HG03095 (cell line): ENCODE measurements around the gene CNTNAP2.

Experiments used
- ATAC-seq: cut with Tn5 transposase; IDR thresholded peaks from one replicate; pipeline ENCODE4 v1.9.1; 2021; ENCODE audit warnings: moderate library complexity; ENCODE audit not compliant: unreplicated experiment

CNTNAP2 gene

GRCh38 chr7:147519062-147519461, 1402.5 kb downstream of the CNTNAP2 start:
- ATAC-seq = no peak

GRCh38 chr7:147523056-147523455, 1406.5 kb downstream of the CNTNAP2 start:
- no peak for ATAC-seq

GRCh38 chr7:147524726-147525250, 1408.2 kb downstream of the CNTNAP2 start:
- ATAC-seq = no peak

- no peak for ATAC-seq
Observed at GRCh38 chr7:147525325-147525724, 1408.7 kb downstream of the CNTNAP2 start.

GRCh38 chr7:147535701-147536111, 1419.1 kb downstream of the CNTNAP2 start:
- ATAC-seq = no peak

- no peak for ATAC-seq
Observed at GRCh38 chr7:147539685-147540084, 1423.1 kb downstream of the CNTNAP2 start.

GRCh38 chr7:147540743-147541142, 1424.1 kb downstream of the CNTNAP2 start:
- ATAC-seq = no peak

- ATAC-seq = no peak
Observed at GRCh38 chr7:147541261-147541660, 1424.7 kb downstream of the CNTNAP2 start.

GRCh38 chr7:147547252-147547897, 1430.8 kb downstream of the CNTNAP2 start:
- no peak for ATAC-seq

GRCh38 chr7:147556317-147556716, 1439.7 kb downstream of the CNTNAP2 start:
- no peak for ATAC-seq

GRCh38 chr7:147563669-147564068, 1447.1 kb downstream of the CNTNAP2 start:
- no peak for ATAC-seq

- ATAC-seq = no peak
Observed at GRCh38 chr7:147564786-147565476, 1448.3 kb downstream of the CNTNAP2 start.

- ATAC-seq = no peak
Observed at GRCh38 chr7:147567043-147567442, 1450.4 kb downstream of the CNTNAP2 start.

- no peak for ATAC-seq
Observed at GRCh38 chr7:147569116-147569913, 1452.7 kb downstream of the CNTNAP2 start.

- ATAC-seq = no peak
Observed at GRCh38 chr7:147570390-147570789, 1453.8 kb downstream of the CNTNAP2 start.

GRCh38 chr7:147571436-147572185, 1455.0 kb downstream of the CNTNAP2 start:
- ATAC-seq = no peak

GRCh38 chr7:147578196-147578595, 1461.6 kb downstream of the CNTNAP2 start:
- no peak for ATAC-seq

- ATAC-seq = no peak
Observed at GRCh38 chr7:147579148-147579547, 1462.5 kb downstream of the CNTNAP2 start.

GRCh38 chr7:147584771-147585193, 1468.2 kb downstream of the CNTNAP2 start:
- no peak for ATAC-seq

- ATAC-seq = no peak
Observed at GRCh38 chr7:147586110-147586509, 1469.5 kb downstream of the CNTNAP2 start.

- ATAC-seq = no peak
Observed at GRCh38 chr7:147586526-147586925, 1469.9 kb downstream of the CNTNAP2 start.
